ENCODE results near the gene OCRL. TPM values are rescaled to one million over a fixed set of nuclear protein-coding genes. Genes with fewer than 3 reads are reported as not detected.

Gene OCRL
- total and polyA plus RNA-seq, 2 of the 4 experiments (the other 2 are of a cell fraction), result 19.4 to 20.6 TPM

DNA sequence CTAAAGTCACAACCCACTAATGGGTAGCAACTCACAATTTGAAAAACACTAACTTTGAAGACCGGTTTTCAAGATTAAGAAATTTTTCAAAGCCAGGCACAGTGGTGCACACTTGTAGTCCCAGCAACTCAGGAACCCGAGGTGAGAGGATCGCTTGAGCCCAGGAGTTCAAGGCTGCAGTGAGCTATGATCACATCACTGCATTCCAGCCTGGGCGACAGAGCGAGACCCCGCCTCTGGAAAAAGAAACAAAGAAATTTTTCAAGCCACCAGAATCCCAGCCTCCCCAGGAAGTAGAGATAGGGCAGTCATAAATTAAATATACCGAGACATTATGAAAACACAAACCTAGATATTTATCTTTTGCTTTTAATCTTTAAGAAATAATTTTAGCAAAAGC lies 29.7 kb upstream of the OCRL start:
- no peak overlapping the region for H3K9ac ChIP-seq (ENCODE audit: low read depth, low read length)
- BruUV-seq (replicated peaks), result no TSS peak
- H3K4me2 ChIP-seq (ENCODE audit: low read depth, low read length), result no peak overlapping the region
- no peaks in the 10 kb centered on the region for H3K27me3 ChIP-seq (ENCODE audit: control insufficient read depth, insufficient read depth, low read length)
- H3K9me1 ChIP-seq (ENCODE audit: insufficient read depth, low read length), result no peaks in the 10 kb centered on the region
- H3K23ac ChIP-seq (ENCODE audit: low read depth, low read length), result no peak overlapping the region
- POLR2A ChIA-PET (ENCODE audit: unreplicated experiment), result no interaction called here
- no peak overlapping the region for H3K27ac ChIP-seq (ENCODE audit: insufficient read depth, low read length)
- no peak for ATAC-seq (ENCODE audit: low read depth)
- H4K8ac ChIP-seq (ENCODE audit: low read depth in 2 of 2, low read length in 2 of 2), result no peak overlapping the region
- H2AK9ac ChIP-seq (replicated peaks; ENCODE audit: low read depth, low read length, poor library complexity), result no peak overlapping the region
- H2BK120ac ChIP-seq (ENCODE audit: low read depth, low read length), result no peak overlapping the region
- H2AK5ac ChIP-seq (ENCODE audit: low read depth, low read length), result no peak overlapping the region
- WGBS, 2 experiments (ENCODE audit: extremely low coverage in 2 of 2, insufficient read length in 1 of 2), result no CpG with 5 or more reads among the region's 7 CpGs
- dilution Hi-C loops (cut with HindIII; ENCODE audit: low sequenced_read_pairs, unreplicated experiment), result no loop called here
- no peaks in the 10 kb centered on the region for H4K20me1 ChIP-seq (ENCODE audit: insufficient read depth, low read length)
- 0 out of 4 replicates have a peak, but pooled peaks cover 0 to 3% of the 10 kb centered on the region in 2 experiments for H3K79me1 ChIP-seq (ENCODE audit: low read depth in 1 of 2, low read length in 2 of 2)
- H3K36me3 ChIP-seq (ENCODE audit: control insufficient read depth, insufficient read depth, low read length), result peaks cover 18% of the 10 kb centered on the region
- no peak overlapping the region for H3K4ac ChIP-seq (ENCODE audit: low read depth, low read length)
- no peak overlapping the region for H3K18ac ChIP-seq (ENCODE audit: low read depth, low read length)
- intact Hi-C loops (cut with micrococcal nuclease), result no loop called here
- in situ Hi-C loops (cut with MboI; ENCODE audit: low sequenced_read_pairs), result no loop called here
- no peak for DNase-seq
- H4K5ac ChIP-seq (ENCODE audit: low read depth, low read length), result no peak overlapping the region
- TF ChIP-seq POLR2A (IDR thresholded peaks at IDR 0.05; ENCODE audit: low read depth, low read length) (no peak), RCOR1 (IDR thresholded peaks at IDR 0.05; ENCODE audit: insufficient replicate concordance, low read length) (no peak), SMC3 (IDR thresholded peaks at IDR 0.05; ENCODE audit: low read depth, low read length) (no peak), MAZ (IDR thresholded peaks at IDR 0.05; ENCODE audit: borderline replicate concordance, low read depth, low read length) (no peak), FOS (IDR thresholded peaks at IDR 0.05; ENCODE audit: low read depth, low read length) (no peak), USF2 (IDR thresholded peaks at IDR 0.05; ENCODE audit: low read depth, low read length) (no peak), RFX5 (IDR thresholded peaks at IDR 0.05; ENCODE audit: low read depth, low read length) (no peak), BHLHE40 (IDR thresholded peaks at IDR 0.05; ENCODE audit: low read depth, low read length) (no peak), NFE2L2 (IDR thresholded peaks at IDR 0.05; ENCODE audit: low read depth, low read length) (no peak), CEBPB (IDR thresholded peaks at IDR 0.05; ENCODE audit: low read depth, low read length) (no peak), MAFK (IDR thresholded peaks at IDR 0.05; ENCODE audit: low read depth, low read length) (no peak), CHD1 (IDR thresholded peaks at IDR 0.05; ENCODE audit: low read depth, low read length) (no peak), ELK1 (IDR thresholded peaks at IDR 0.05; ENCODE audit: borderline replicate concordance, low read depth, low read length) (no peak), MXI1 (IDR thresholded peaks at IDR 0.05; ENCODE audit: borderline replicate concordance, low read depth, low read length) (no peak)
- TF ChIP-seq, protein P1, sequence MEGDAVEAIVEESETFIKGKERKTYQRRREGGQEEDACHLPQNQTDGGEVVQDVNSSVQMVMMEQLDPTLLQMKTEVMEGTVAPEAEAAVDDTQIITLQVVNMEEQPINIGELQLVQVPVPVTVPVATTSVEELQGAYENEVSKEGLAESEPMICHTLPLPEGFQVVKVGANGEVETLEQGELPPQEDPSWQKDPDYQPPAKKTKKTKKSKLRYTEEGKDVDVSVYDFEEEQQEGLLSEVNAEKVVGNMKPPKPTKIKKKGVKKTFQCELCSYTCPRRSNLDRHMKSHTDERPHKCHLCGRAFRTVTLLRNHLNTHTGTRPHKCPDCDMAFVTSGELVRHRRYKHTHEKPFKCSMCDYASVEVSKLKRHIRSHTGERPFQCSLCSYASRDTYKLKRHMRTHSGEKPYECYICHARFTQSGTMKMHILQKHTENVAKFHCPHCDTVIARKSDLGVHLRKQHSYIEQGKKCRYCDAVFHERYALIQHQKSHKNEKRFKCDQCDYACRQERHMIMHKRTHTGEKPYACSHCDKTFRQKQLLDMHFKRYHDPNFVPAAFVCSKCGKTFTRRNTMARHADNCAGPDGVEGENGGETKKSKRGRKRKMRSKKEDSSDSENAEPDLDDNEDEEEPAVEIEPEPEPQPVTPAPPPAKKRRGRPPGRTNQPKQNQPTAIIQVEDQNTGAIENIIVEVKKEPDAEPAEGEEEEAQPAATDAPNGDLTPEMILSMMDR (conservative IDR thresholded peaks at IDR 0.05; ENCODE audit: low read depth, low read length), result no peak
- H2BK5ac ChIP-seq (ENCODE audit: low read depth, low read length, poor library complexity, severe bottlenecking), result no peak overlapping the region
- no peak overlapping the region for H3K14ac ChIP-seq (replicated peaks; ENCODE audit: low read depth, low read length)
- H2AFZ ChIP-seq (replicated peaks; ENCODE audit: low read length, poor library complexity), result no peak overlapping the region
- no peak overlapping the region for H2BK20ac ChIP-seq (ENCODE audit: low read depth, low read length)
- CTCF ChIA-PET, result no interaction called here
- H3K4me3 ChIP-seq (ENCODE audit: insufficient read depth, low read depth, low read length), result no peak overlapping the region
- H2BK15ac ChIP-seq (ENCODE audit: low read depth, low read length), result no peak overlapping the region
- H3K4me1 ChIP-seq (ENCODE audit: control insufficient read depth, insufficient read depth, low read length), result no peaks in the 10 kb centered on the region
- H3K9me3 ChIP-seq (ENCODE audit: control insufficient read depth, insufficient read depth, low read length), result no peaks in the 10 kb centered on the region
- H3K56ac ChIP-seq (ENCODE audit: extremely low read depth, insufficient read depth, low read length), result no peak overlapping the region
- no peak overlapping the region for H4K91ac ChIP-seq (ENCODE audit: insufficient read depth, low read depth, low read length)

Measured in IMR-90 (cell line).